Posterior cingulate gyrus (tissue), 11 donors: ENCODE results near the gene FBXO17.
"Not testable (repeated sequence)": the region's sequence is repeated elsewhere in the genome, so short reads cannot be mapped to it uniquely, and the experiment has no call there.

Experiments used
- DNase-seq, 10 donors: peaks; one replicate each; pipeline versions ENCODE4 v3.0.0 to v3.0.0-alpha.2; 2020 to 2021; ENCODE audit warnings: mixed read lengths in 3 of 10
- intact Hi-C: fragments of 100-400 bp; cut with DNase I; formaldehyde crosslinking; loops from one replicate; pipeline ENCODE4 v1.15.1; 2023

FBXO17 gene, protein sequence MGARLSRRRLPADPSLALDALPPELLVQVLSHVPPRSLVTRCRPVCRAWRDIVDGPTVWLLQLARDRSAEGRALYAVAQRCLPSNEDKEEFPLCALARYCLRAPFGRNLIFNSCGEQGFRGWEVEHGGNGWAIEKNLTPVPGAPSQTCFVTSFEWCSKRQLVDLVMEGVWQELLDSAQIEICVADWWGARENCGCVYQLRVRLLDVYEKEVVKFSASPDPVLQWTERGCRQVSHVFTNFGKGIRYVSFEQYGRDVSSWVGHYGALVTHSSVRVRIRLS

DNA sequence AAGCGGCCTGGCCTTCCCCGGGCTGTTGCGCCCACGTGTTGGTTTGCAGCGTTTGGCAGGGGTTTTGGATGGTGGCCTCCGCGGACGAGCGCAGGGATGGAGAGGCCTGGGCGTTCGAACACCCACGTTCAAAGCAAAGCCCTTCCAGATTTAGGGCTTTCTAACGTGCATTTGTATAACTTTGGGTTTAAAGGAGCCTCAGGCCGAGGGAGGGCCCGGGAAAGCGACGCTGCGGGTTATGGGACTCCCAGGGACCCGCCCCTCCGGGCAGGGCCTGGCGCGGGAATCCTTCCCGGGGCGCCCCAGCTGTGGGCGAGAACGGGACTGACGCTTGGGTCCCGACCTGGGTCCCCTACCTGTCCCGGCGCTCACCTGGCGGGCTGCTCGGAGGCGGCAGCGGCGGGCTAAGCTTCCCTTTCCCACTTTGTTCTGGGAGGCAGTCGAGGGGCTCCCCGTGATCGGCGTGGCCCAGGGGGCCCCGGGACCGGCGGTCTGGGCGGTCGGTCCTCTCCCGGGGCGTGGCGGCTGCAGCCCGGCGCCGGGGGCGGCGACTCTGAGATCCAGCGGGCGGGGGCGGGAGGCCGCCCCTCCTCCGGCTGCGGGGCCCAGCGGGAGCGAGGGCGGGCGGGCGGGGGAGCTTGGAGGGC, at the start of gene FBXO17:
Gene FBXO17, minus strand, starts transcription at position 529 of the 647 bp plus-strand sequence. CDS start 25,423 bp downstream, outside the sequence.
- intact Hi-C loops, result loop anchor here (10.0 kb wide), 1 partner anchor 59 kb away; the partner anchor contains the start of gene FBXO27
- peak; percentile 21 to 94 (median 62) for DNase-seq

DNA sequence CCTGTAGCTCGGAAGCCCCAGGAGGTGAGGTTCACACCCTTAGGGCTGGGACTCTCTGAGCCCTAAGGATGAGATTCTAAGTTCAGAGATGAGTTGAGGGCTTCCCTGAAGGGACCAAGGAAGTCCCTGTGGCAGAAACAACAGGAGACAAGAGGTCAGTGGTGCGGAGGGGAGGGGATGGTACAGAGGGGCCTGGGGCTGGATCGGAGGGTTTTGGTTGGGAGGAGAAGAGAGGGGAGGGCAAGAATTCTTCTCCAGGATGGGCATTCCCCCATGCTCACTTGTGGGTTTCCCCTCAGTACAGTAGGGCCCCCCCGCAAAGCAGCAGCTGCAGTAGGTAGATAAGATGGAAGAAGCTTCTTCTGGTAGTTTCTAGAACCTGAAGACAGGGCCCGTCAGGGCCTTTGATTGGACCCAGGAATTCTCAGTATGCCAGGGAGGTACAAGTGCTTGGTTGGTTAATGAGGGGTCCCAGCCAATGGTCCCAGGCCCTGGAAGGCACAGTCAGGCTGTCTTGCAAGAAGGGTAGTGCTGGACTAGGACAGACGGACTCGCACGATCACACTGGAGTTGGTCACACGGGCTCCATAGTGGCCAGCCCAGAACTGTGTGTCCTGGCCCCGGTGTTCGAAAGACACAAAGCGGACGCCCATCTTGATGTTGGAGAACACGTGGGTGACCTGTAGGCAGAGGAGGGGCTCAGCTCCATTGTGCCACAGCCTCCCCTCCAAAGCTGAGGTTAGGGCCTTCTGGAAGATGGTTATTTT, 49.5 kb upstream of the FBXO17 start:
- DNase-seq, result no peak
- intact Hi-C loops, result no loop called here

DNA sequence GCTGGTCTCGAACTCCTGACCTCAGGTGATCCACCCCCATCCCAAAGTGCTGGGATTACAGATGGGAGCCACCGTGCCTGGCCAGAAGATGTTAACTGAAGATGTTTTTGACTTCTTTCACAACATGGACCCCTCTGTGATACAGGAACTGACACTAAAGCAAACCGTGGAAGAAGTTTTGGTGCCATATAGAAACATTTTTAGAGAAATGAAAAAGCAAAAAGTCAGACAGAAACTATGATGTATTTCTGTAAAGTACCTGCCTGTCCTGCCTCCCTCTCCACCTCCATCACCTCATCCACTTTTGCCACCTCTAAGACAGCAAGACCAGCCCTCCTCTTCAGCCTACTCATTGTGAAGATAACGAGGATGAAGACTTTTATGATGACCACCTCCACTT, 45.5 kb upstream of the FBXO17 start:
- DNase-seq, result no peak
- intact Hi-C loops, result no loop called here

DNA sequence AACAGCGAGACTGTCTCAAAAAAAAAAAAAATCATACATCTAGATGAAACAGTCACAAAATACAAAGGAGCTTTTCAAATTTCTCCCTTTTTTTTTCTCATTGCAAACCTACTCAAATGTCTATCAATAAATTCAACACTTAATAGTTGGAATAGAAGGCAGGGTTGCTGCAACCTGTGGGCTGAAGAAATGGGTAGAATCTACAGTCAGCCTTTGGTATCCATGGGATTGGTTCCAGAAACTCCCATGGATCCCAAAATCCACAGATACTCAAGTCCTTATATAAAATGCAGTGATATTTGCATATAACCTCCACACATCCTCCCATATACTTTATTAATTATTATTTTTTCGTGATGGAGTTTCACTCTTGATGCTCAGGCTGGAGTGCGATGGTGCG, 42.1 kb upstream of the FBXO17 start:
- intact Hi-C loops, result no loop called here
- no peak for DNase-seq

DNA sequence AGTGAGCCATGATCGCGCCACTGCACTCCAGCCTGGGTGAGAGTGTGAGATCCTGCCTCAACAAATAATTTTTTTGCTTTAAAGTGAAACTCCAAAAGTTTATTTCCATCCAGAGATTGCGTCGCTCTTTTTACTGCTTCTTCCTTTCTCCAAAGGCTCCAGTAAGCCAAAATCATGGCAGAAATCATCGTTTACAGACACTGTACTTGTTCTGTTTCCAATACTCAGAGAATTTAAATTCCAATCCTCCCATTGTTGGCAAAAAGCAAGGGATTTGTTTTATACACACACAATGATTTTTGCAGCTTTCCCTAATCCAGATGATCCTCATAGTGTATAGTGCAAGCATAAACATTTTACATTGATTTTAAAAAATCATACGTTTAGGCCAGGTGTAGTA, 41.5 kb upstream of the FBXO17 start:
- DNase-seq, result no peak
- intact Hi-C loops, result no loop called here

DNA sequence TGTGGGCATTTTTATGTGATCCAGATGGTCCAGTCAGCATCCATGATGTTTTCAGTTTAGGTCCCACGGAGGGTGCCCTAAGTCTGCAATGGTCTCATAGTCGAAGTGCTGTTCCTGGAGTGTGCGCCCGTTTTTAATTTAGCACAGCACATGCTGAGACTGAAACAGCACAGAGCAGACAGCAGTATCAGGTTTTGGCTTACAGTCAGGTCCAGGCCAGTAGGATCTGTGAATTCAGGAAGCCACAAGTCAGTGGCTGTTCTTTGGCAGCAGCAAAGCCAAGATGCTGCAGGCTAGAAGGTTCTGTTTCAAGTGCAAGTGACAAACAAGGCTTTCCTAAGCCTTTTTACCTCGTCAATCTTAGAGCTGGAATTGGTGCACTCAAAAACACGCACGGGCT, 38.5 kb upstream of the FBXO17 start:
- DNase-seq, result no peak
- intact Hi-C loops, result no loop called here

DNA sequence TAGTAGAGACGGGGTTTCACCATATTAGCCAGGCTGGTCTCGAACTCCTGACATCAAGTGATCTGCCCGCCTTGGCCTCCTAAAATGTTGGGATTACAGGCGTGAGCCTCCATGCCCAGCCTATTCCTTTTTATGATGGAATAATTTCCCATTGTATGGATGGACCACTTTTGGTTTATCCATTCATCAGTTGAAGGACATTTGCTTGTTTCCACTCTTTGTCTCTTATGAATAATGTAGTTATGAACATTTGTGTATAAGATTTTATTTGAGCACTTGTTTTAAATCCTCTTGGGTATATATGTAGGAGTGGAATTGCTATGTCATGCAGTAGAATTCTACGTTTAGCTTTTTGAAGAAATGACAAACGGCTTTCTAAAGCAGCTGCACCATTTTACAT, 33.5 kb upstream of the FBXO17 start:
- intact Hi-C loops, result no loop called here
- no peak for DNase-seq

DNA sequence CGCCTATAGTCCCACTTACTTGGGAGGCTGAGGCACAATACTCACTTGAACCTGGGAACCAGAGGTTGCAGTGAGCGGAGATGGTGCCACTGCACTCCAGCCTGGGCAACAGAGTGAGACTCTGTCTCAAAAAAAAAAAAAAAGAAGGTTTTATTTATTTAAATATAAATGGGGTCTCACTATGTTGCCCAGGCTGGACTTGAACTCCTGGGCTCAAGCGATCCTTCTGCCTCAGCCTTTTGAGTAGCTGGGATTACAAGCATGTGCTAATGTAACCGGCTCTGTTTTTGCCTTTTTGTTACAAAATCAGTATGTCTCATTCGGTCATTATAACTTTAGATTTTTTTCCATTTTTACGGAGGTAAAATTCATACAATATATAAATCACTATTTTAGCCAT, 32.6 kb upstream of the FBXO17 start:
- peak in 1 of 10 donors; percentile 47 for DNase-seq
- intact Hi-C loops, result no loop called here

DNA sequence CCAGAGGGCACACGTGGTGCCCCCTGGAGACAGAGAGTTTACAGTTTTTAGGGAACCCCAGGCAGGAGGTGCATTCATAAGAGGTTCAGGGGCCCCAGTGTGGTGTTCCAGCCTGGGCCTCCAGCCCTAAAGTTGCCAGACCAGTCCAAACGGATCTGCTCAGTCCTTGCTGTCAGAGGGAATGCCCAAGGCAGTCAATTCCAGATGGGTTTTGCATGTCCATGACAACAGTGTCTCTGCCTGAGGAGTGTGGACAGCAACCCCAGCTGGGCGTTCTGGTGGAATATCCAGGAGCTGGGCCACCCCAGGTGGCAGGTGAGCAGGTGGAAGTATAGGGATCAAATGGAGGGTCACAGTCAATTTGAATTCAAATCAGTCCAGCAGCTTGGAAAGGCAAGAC, 31.6 kb upstream of the FBXO17 start:
- intact Hi-C loops, result no loop called here
- DNase-seq, result no peak

DNA sequence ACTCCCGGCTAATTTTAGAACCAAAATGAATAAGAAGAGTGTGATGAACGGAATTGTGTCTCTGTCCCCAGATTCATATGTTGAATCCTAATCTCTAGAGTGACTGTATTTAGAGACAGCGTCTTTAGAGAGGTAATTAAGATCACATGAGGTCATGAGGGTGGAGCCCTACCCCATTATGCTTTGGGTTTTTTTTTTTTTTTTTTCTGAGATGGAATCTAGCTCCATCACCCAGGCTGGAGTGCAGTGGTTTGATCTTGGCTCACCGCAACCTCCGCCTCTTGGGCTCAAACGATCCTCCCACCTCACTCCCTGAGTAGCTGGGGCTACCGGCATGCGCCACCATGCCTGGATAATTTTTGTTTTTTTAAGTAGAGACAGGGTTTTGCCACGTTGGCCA, 28.9 kb upstream of the FBXO17 start:
- intact Hi-C loops, result no loop called here
- DNase-seq, result no peak

DNA sequence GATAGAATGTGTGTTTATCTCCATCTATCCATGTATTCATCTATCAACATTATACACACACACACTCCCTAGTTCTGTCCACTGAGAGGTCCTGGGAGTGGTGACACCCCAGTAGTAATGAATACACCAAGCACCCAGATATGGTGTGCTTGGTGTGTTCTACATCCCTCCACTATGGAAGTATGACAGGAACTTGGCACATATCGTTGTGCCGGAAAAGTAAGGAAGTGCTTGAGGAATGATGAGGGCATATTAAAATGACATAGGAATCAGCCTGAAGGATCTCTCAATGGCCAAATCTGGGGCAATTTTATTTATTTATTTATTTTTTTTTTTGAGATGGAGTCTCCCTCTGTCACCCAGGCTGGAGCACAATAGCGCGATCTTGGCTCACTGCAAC, 28.3 kb upstream of the FBXO17 start:
- intact Hi-C loops, result no loop called here
- DNase-seq, result no peak

DNA sequence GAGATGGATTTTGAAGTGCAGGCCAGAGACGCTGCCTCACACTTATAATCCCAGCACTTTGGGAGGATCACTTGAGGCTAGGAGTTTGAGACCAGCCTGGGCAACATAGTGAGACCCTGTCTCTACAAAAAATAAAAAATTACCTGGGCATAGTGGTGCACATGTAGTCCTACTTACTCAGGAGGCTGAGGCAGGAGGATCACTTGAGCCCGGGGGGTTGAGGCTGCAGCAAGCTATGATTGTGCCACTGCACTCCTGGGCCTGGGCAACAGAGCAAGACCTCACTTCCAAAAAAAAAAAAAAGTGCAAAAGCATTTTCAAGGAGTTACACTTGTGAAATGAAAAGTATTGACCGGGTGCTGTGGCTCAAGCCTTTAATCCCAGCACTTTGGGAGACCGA, 27.6 kb upstream of the FBXO17 start:
- intact Hi-C loops, result no loop called here
- no peak for DNase-seq

DNA sequence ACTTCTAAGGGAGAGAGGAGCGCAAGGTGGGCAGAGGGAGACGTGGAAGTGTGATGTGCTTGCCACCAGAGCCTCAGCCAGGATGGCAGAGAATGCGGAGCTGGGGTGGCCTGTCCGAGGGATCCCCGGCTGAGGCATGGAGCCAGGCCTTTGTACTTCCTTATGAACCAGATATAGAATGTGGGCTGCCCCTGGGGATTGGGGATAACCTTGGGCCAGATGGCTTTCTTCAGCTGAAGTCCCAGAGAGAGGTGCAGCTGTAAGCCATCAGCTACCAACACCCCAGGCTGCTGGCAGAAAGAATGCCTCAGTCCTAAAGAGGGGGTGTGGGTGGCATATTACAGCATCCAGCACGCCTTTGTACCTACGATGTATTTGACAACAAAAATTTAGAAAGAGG, 25.5 kb upstream of the FBXO17 start:
- intact Hi-C loops, result no loop called here
- peak in 5 of 10 donors; percentile 14 to 82 (median 34) for DNase-seq

DNA sequence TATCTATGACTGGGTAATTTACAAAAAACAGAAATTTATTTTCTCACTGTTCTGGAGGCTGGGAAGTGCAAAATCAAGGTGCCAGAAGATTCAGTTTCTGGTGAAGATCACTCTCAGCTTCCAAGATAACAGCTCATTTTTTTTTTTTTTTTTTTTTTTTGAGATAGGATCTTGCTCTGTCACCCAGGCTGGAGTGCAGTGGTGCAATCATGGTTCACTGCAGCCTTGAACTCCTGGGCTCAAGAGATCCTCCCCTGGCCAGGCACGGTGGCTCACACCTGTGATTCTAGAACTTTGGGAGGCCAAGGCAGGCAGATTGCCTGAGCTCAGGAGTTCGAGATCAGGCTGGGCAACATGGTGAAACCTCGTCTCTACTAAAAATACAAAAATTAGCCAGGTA, 22.0 kb upstream of the FBXO17 start:
- DNase-seq, intact Hi-C loops: not testable (repeated sequence)

DNA sequence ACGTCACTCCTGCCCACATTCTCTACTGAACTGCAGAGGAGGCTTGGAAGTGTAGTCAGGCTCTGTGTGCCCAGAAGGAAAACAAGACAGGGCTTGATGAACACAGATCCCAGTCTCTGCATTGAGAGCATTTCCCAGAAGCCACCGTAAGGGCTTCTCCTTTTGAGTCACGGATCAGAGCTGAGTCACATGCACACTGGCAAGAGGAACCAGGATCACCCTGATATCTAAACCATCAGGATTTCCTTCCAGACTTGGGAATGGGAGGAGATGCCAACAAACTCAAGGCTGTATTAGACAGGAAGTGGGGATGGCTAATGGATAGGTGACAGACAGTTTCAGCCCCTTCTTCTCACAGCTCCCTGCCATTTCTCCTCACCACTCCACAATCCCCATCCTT, 17.7 kb upstream of the FBXO17 start:
- DNase-seq, result no peak
- intact Hi-C loops, result no loop called here

DNA sequence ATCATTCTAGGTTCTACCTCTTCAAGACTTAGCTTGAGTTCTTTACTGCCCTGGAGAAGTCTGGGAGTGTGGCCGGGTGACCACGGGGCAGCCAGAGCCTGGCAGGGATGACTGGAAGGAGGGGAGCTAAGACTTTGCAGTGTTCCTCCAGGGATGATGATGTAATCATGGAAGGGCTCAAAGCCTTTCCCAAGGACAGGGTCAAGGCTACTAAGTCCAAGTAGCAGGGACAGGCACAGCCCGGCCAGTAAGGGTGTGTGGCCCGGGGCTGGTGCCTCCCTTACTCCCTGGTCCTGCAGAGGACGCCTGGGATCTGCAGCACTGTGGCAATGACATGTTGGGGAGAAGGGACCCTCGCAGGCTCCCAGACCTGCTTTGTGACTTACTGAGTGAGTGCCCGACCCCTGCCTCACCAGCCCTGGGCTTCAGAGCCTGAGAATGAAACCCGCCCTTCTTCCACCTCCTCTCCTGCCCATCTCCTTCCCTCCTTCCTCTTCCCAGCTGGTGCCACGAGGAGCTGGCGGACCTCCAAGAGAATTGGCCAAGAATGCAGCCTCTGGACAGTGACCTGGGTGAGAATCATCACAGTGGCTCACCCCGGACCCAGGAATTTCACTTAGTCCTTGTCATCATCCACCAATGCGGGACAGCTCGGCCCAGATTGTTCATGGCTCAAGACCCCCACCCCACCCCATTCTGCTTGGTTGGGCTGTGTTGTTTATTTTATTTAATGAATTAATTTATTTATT, 15.6 kb upstream of the FBXO17 start:
- intact Hi-C loops, result no loop called here
- no peak for DNase-seq

DNA sequence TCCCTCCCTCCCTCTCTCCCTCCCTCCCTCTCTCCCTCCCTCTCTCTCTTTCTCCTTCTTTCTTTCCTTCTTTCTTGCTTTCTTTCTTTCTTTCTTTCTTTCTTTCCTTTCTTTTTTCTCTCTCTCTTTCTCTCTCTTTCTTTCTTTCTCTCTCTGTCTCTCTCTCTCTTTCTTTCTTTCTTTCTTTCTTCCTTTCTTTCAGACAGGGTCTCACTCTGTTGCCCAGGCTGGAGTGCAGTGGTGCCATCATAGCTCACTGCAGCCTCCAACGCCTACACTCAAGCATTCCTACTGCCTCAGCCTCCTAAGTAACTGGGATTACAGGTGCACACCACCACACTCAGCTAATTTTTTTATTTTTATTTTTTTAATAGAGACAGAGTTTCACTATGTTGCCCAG, 14.1 kb upstream of the FBXO17 start:
- peak in 1 of 10 donors; percentile 8 for DNase-seq
- intact Hi-C loops, result not testable (repeated sequence)

DNA sequence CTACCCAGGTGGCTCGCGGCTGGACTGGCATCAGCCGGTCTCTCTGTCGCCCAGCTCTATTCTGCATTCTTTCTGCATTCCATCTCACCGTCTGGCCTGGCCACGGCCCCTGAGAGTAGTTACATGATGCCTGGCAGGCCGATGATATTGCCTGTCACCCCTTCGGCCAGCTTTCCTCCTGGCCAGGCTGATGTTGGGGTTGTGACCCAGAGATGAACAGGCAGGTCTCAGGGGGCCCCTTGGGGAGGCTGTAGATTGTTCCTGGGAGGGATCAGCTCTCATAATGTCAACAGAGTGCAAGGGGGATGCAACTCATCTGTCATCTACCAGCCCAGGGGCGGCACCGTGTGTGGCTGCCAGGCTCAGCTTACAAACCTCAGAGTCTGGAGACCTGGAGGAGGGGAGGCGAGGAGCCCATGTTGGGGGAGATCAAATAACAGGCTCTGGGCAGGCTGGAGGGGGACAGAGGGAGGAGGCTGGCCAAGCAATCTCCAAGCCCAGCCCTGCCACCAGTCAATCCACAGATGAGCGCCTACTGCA, 13.6 kb upstream of the FBXO17 start:
- DNase-seq, result peak in 1 of 10 donors; percentile 69
- intact Hi-C loops, result no loop called here

DNA sequence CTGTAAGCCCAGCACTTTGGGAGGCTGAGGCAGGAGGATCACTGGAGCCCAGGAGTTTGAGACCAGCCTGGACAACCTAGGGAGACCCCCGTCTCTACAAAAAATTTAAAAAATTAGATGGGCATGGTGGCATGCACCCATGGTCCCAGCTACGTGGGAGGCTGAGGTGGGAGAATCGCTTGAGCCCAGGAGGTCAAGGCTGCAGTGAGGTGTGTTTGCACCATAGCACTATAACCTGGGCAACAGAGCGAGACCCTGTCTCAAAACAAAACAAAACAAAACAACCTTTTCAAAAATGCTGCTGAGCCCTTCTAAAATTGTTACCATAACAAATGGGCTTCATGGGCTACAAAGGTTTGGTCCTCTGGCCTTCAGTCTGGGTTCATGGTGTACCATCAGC, 13.1 kb upstream of the FBXO17 start:
- intact Hi-C loops, DNase-seq: not testable (repeated sequence)

DNA sequence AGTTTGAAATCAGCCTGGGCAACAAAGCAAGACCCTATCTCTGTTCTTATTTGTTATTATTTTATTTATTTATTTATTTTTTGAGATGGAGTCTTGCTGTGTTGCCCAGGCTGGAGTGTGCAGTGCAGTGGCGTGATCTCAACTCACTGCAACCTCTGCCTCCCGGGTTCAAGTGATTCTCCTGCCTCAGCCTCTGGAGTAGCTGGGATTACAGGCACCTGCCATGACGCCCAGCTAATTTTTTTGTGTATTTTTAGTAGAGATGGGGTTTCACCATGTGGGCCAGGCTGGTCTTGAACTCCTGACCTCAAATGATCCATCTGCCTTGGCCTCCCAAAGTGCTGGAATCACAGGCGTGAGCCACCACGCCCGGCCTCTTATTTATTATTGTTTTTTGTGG, 12.2 kb upstream of the FBXO17 start:
- DNase-seq, intact Hi-C loops: not testable (repeated sequence)

DNA sequence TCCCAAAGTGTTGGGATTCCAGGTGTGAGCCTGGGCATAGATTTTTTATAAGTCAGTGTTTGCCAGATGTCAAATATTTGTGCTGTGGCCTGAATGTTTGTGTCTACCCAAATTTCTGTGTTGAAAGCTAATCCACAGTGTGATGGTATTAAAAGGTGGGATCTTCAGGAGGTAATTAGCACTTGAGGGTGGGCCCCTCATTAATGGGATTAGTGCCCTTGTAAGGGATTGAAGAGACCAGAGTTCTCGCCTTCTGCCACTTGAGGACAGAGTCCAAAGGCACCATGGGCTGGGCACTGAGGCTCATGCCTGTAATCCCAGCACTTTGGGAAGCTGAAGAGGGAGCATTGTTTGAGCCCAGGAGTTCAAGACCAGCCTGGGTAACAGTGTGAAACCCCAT, 9.7 kb upstream of the FBXO17 start:
- intact Hi-C loops, result no loop called here
- DNase-seq, result peak in 1 of 10 donors; percentile 12
